Measurements from ENCODE around the gene PIKFYVE.
"Not testable (repeated sequence)": the region's sequence is repeated elsewhere in the genome, so short reads cannot be mapped to it uniquely, and the experiment has no call there.

PIKFYVE gene

DNA sequence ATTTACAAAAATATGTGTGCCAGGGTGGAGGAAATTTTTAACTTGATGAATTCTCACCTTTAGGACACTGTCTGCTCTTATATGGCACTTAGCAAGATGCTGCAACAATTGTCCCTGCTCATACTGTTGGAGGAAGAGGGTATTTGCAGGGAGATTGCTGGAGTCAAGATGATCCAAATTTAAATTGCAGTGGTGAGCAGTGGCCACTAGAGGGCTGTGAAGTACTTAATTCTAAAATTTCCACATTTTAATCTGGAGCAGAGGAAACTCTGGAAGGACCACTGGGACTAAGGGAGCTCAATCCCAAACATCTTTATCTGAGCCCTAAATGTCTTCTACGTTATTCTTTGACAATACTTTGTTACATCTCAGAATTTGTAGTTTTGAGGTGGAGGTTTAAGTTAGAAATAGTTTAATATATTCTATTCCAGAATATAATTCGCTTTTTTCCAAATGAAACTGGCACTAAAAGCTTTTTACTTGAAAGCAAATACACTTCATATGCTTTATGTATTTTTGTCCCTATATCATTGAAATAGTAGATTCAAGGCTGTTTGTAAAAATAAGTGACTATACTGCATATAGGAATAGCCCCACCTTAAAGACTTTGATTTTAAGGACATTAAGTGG is 107.5 kb downstream of the PIKFYVE start:
- DNase-seq (ENCODE audit: insufficient read length) (peak; percentile 25), FAIRE-seq (peak; percentile 72)
- no peak for TF ChIP-seq POLR2A (IDR thresholded peaks at IDR 0.05; ENCODE audit: low read depth, low read length)
- TF ChIP-seq TAF1 (IDR thresholded peaks at IDR 0.05; ENCODE audit: borderline replicate concordance, low read depth, low read length) = no peak
- no peak for TF ChIP-seq POLR2AphosphoS5 (IDR thresholded peaks at IDR 0.05; ENCODE audit: low read depth, low read length)

DNA sequence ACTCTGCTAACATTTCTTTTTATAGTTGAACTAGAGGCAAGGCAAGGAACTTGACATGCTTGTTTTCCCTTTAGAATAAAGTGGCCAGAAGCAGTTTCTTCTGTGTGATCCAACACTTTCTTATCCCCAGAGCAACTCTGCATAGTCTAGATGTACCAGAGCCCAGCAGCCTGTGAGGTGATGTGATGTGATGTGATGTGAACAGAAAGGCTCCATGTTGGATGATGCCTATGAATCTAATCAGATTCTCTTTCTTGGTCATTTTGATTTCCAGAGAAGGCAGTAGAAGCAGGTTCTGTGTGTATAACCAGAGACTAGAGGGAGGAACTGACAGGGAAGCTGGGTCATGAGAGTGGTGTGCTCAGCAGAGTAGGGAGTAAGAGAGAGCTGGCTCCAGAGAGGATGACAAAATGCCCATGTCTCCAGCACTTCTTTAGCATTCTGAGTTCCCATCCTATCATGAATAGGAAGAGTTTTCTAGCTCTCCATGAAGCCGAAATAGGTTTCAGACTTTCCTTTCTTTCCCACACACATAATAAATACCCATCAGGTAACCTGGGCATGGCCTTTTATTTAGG is 109.5 kb downstream of the PIKFYVE start:
- TF ChIP-seq POLR2AphosphoS5 (IDR thresholded peaks at IDR 0.05; ENCODE audit: low read depth, low read length) (no peak), POLR2A (IDR thresholded peaks at IDR 0.05; ENCODE audit: low read depth, low read length) (no peak), TAF1 (IDR thresholded peaks at IDR 0.05; ENCODE audit: borderline replicate concordance, low read depth, low read length) (no peak)
- DNase-seq (ENCODE audit: insufficient read length) (no peak), FAIRE-seq (no peak)

DNA sequence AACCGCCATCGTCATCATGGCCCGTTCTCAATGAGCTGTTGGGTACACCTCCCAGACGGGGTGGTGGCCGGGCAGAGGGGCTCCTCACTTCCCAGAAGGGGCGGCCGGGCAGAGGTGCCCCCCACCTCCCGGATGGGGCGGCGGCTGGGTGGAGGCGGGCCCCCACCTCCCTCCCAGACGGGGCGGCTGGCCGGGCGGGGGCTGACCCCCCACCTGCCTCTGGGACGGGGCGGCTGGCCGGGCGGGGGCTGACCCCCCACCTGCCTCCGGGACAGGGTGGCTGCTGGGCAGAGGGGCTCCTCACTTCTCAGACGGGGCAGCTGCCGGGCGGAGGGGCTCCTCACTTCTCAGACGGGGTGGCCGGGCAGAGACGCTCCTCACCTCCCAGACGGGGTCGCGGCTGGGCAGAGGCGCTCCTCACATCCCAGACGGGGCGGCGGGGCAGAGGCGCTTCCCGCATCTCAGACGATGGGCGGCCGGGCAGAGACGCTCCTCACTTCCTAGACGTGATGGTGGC is 111.3 kb downstream of the PIKFYVE start:
- not testable (repeated sequence) for DNase-seq (ENCODE audit: insufficient read length); FAIRE-seq

DNA sequence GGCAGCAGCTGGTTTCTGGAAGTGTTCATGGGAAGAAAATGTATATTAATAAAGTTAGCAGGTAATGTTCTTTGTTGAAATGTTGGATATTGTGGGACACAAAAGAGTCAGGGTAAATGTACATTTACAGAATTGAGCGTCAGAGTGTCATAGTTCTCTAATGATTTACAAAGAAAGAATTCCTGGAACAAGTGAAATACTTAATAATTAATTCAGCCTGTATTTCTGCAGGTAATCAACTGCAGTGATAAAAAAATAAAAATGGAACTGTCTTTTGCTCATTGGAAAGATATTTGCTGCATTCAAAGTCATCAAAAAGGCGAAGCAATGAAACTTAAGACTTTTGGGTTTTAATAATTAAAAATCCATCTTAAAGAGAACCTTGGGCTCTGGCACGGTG is 113.1 kb downstream of the PIKFYVE start:
- TF ChIP-seq TAF1 (IDR thresholded peaks at IDR 0.05; ENCODE audit: borderline replicate concordance, low read depth, low read length) = no peak
- no peak for TF ChIP-seq POLR2AphosphoS5 (IDR thresholded peaks at IDR 0.05; ENCODE audit: low read depth, low read length)
- no peak for TF ChIP-seq POLR2A (IDR thresholded peaks at IDR 0.05; ENCODE audit: low read depth, low read length)
- DNase-seq (ENCODE audit: insufficient read length) (no peak), FAIRE-seq (no peak)

DNA sequence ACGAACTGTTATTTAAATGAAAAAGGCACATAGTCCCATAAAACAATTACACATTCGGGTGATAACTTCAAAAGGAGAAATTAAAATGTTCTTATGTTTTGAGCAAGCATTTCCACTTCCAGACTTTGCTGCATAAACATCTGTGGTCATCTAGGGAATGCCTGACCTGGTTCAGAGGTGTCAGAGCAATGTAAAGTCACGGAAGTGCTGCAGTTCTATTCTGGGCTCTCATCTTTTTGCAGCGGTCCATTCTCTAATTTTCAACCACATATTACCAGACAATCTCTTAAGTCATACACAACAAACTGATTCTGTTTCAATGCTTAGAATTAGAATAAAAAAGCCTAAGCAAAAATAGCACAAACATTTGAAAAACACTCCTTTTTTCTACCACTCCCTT is 118.6 kb downstream of the PIKFYVE start:
- no peak for DNase-seq (ENCODE audit: insufficient read length)
- TF ChIP-seq POLR2AphosphoS5 (IDR thresholded peaks at IDR 0.05; ENCODE audit: low read depth, low read length) (no peak), POLR2A (IDR thresholded peaks at IDR 0.05; ENCODE audit: low read depth, low read length) (no peak), TAF1 (IDR thresholded peaks at IDR 0.05; ENCODE audit: borderline replicate concordance, low read depth, low read length) (no peak)
- FAIRE-seq = no peak

DNA sequence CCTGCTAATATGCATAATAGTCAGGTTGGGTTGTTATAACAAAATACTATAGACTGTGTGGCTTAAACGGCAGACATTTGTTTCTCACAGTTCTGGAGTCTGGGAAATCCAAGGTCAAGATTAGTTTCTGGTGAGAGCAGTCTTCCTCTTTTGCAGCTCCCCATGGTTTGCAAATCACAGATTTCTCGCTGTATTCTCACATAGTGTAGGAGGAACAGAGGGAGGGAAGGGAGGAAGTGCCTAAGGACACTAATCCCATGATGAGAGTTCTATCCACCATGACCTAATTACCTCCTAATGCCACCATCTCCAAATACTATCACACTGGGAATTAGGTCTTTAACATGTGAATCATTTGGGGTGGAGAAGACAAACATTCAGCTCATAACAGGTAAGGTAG is 120.5 kb downstream of the PIKFYVE start:
- FAIRE-seq (no peak), DNase-seq (ENCODE audit: insufficient read length) (no peak)
- no peak for TF ChIP-seq POLR2A (IDR thresholded peaks at IDR 0.05; ENCODE audit: low read depth, low read length)
- TF ChIP-seq TAF1 (IDR thresholded peaks at IDR 0.05; ENCODE audit: borderline replicate concordance, low read depth, low read length) = no peak
- no peak for TF ChIP-seq POLR2AphosphoS5 (IDR thresholded peaks at IDR 0.05; ENCODE audit: low read depth, low read length)

DNA sequence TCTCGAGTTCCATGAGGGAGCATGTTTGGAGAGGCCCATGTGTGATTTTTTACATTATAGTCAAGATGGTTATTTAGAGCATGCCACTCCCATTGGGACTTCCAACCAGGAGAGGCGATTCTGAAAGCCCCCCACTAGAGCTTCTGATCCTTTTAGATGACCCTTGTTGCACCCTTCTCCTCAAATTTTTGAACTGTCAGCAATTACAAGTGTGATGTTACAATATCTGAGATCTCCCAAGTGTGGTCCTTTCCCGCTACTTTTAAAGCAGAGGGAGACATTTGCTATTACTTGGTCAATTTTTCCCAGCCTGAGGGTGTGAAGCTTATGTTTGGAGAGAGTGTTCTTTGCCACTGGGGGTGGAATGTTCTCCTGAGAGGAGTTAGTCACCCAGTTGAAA is 123.9 kb downstream of the PIKFYVE start:
- TF ChIP-seq POLR2A (IDR thresholded peaks at IDR 0.05; ENCODE audit: low read depth, low read length) = no peak
- FAIRE-seq (no peak), DNase-seq (ENCODE audit: insufficient read length) (no peak)

DNA sequence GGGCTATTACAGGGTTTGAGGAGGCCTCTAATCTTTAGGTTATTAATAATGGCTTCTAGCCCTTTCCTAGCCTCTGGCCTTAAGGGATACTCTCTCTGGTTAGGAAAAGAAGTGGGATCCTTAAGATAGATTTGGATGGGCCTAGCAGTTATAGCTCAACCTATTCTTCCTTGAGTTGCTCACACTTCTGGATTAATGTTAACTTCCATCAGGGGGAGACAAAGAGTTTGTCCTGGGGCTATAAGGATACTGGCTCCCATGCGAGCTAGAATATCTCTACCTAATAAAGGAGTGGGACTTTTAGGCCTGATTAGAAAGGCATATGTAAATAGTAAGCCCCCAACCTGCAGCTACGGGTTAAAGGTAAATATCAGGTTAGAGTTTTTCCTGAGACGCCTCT is 126.2 kb downstream of the PIKFYVE start:
- DNase-seq (ENCODE audit: insufficient read length) (no peak), FAIRE-seq (no peak)
- TF ChIP-seq TAF1 (IDR thresholded peaks at IDR 0.05; ENCODE audit: borderline replicate concordance, low read depth, low read length) (no peak), POLR2A (IDR thresholded peaks at IDR 0.05; ENCODE audit: low read depth, low read length) (no peak), POLR2AphosphoS5 (IDR thresholded peaks at IDR 0.05; ENCODE audit: low read depth, low read length) (no peak)

DNA sequence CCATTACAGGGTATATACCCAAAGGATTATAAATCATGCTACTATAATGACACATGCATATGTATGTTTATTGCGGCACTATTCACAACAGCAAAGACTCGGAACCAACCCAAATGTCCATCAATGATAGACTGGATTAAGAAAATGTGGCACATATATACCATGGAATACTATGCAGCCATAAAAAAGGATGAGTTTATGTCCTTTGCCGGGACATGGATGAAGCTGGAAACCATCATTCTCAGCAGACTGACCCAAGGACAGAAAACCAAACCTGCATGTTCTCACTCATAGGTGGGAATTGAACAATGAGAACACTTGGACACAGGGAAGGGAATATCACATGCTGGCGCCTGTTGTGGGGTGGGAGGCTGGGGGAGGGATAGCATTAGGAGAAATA is 130.7 kb downstream of the PIKFYVE start:
- FAIRE-seq; DNase-seq (ENCODE audit: insufficient read length): not testable (repeated sequence)

DNA sequence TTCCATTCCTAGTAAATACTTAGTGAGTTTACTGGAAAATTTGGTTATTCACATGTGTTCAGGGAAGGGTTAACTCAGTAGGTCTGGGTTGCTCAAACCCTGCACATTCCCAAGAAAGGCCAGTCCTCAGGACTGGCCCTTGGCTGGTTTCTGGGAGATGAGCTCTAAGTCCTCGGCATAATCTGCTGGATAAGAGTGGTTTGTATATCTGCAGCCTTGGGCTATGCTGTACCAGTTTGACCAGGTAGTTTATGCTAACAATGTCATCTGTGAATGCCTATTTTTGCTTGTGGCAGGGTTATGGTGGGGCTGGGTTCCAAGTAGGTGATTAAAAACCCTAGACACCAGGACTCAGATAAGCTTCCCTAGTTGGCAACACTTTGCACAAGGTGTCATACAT is 133.1 kb downstream of the PIKFYVE start:
- TF ChIP-seq POLR2AphosphoS5 (IDR thresholded peaks at IDR 0.05; ENCODE audit: low read depth, low read length) = no peak
- no peak for TF ChIP-seq TAF1 (IDR thresholded peaks at IDR 0.05; ENCODE audit: borderline replicate concordance, low read depth, low read length)
- TF ChIP-seq POLR2A (IDR thresholded peaks at IDR 0.05; ENCODE audit: low read depth, low read length) = no peak
- FAIRE-seq = no peak

DNA sequence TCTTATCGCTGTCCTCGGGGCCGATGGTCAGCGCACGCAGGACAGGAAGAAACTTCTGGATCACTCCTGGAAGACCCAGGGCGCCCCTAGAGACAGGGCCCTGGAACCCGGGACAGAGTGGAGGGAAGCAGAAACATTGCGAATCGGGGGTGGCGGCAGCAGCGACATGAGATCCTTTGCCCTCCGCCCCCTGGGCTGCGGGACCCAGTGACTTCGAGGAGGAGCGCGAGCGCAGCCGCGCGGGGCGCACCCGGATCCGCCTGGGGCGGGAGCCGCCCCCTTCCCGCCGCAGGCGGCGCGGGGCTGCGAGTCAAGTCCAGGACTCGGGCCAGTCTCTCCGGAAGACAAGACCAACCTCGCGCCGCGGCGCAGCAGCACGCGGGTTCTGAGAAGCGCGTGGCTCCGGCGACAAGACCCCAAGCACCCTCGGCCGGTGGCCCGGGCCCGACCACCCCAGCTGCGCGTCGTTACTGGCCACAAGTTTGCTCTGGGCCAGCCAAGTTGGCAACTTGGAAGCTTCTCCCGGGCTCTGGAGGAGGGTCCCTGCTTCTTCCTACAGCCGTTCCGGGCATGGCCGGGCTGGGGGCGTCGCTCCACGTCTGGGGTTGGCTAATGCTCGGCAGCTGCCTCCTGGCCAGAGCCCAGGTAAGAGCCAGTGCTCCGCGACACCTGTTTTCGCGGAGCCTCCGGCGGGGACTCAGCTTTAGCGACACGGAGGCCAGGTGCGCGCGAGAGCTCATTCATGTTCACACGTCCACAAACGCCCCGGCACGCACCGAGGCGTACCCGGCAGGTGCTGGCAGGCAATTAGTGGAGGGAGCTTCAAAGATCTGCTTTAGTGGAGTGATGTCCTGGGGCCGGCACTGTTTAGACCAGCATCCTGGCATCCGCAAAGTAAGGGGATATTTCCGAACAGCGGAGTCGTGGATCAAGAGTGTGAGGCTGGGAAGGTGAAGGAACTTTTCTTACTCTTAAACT is 140.7 kb downstream of the PIKFYVE start, which contains the start of gene PTH2R:
TSS of gene PTH2R (plus strand) at position 319 of the 978 bp plus-strand sequence. CDS start at position 571, 252 bp downstream.
- FAIRE-seq = no peak
- no peak for DNase-seq (ENCODE audit: insufficient read length)
- TF ChIP-seq TAF1 (IDR thresholded peaks at IDR 0.05; ENCODE audit: borderline replicate concordance, low read depth, low read length) (no peak), POLR2A (IDR thresholded peaks at IDR 0.05; ENCODE audit: low read depth, low read length) (no peak), POLR2AphosphoS5 (IDR thresholded peaks at IDR 0.05; ENCODE audit: low read depth, low read length) (no peak)

More for the DNA sequence above, 133.1 kb downstream of the PIKFYVE start:
- DNase-seq (ENCODE audit: insufficient read length) = no peak

DNA sequence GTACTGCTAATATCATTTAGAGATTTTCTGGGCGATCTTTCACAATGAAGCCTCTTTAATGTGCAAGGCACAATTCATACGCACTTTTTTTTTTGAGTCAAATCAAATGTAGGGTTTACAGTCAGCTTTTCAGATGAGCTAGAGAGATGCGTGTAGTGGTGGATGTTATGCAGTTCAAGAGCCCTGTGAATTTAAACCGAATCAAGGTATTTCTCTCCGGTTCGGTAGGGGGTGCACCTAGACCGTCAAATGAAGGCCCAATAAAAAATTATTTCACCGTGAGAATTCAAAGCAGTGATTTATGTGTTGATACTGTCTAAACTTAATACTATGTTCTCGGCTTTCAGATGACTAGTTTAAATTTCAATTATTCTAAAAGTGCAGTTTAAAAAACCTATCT is 141.6 kb downstream of the PIKFYVE start:
- FAIRE-seq (no peak), DNase-seq (ENCODE audit: insufficient read length) (no peak)
- TF ChIP-seq POLR2A (IDR thresholded peaks at IDR 0.05; ENCODE audit: low read depth, low read length) (no peak), TAF1 (IDR thresholded peaks at IDR 0.05; ENCODE audit: borderline replicate concordance, low read depth, low read length) (no peak), POLR2AphosphoS5 (IDR thresholded peaks at IDR 0.05; ENCODE audit: low read depth, low read length) (no peak)
